RWPE1 (cell line): Measurements from ENCODE around the gene PRPH.
A peak's percentile ranks its signal among the peaks of the same experiment; 100 is the strongest.

ENCODE experiments used
- CTCF ChIA-PET: fragments of 350-600 bp; sonication (Branson Sonifier 250); formaldehyde crosslinking; extraction: SDS; loops from one replicate; lab custom pipeline; 2021; lab: Yijun Ruan, JAX
- POLR2A ChIA-PET: fragments of 400-600 bp; formaldehyde crosslinking; extraction: SDS; loops from one replicate; lab custom pipeline; 2020; ENCODE audit warnings: antibody characterized with exemption; ENCODE audit not compliant: low non-redundant PET; lab: Yijun Ruan, JAX
- DNase-seq: peaks from one replicate; pipeline ENCODE4 v3.0.0; 2012; ENCODE audit warnings: low spot score
- H3K27ac ChIP-seq: fragments of 450-650 bp; 2 replicates; pipeline ENCODE4 v1.5.1; 2017
- TF ChIP-seq, protein P1 (sequence below): fragments of 450-650 bp; conservative IDR thresholded peaks from 2 replicates; pipeline ENCODE4 v1.5.1; 2017; ENCODE audit warnings: low read depth, mild to moderate bottlenecking

PRPH gene

DNA sequence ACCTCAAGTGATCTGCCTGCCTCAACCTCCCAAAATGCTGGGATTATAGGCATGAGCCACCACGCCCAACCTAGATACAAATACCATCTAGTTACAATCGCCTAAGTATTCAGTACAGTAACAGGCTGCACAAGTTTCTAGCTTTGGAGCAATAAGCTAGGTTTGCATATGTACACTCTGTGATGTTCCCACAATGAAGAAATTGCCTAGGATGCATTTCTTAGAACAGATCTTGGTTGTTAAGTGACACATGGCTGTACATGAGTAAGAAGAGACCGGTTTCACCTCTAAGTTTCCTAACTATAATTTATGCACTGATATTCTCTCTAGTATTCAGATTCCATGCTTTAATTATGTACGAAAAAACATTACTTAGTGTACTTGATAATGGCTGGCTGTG is 35.5 kb upstream of the PRPH start:
- TF ChIP-seq, protein P1, sequence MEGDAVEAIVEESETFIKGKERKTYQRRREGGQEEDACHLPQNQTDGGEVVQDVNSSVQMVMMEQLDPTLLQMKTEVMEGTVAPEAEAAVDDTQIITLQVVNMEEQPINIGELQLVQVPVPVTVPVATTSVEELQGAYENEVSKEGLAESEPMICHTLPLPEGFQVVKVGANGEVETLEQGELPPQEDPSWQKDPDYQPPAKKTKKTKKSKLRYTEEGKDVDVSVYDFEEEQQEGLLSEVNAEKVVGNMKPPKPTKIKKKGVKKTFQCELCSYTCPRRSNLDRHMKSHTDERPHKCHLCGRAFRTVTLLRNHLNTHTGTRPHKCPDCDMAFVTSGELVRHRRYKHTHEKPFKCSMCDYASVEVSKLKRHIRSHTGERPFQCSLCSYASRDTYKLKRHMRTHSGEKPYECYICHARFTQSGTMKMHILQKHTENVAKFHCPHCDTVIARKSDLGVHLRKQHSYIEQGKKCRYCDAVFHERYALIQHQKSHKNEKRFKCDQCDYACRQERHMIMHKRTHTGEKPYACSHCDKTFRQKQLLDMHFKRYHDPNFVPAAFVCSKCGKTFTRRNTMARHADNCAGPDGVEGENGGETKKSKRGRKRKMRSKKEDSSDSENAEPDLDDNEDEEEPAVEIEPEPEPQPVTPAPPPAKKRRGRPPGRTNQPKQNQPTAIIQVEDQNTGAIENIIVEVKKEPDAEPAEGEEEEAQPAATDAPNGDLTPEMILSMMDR: no peak
- CTCF ChIA-PET: no interaction called here
- no peak overlapping the region for H3K27ac ChIP-seq
- POLR2A ChIA-PET: no interaction called here
- DNase-seq: no peak

DNA sequence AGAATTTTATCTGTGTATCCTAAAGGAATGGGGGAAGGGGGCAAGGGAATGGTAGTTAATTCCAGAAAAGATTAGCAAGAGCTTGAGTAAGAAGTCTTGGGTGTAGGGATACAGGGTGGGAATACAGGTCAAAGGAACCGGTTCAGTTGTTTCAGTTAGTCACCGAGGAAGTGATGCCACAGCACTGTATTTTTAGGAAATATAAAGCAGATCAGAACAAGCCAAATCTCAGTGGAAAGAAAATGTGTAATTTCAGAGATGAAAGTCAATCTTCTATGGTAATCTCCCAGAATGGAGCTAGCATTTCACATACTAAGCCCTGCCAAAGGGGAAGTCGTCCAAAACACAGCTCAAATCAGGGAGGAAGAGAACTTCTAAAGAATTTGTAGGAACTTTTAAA is 34.8 kb upstream of the PRPH start:
- POLR2A ChIA-PET: no interaction called here
- DNase-seq: no peak
- H3K27ac ChIP-seq: peak overlapping the region; percentile 76; the same call in 1 of the 2 replicates
- TF ChIP-seq, protein P1: no peak
- CTCF ChIA-PET: interaction anchor here (0.7 kb wide), 1 partner anchor 19 kb away, joined by 3 read pairs; no protein-coding TSS in a partner anchor

DNA sequence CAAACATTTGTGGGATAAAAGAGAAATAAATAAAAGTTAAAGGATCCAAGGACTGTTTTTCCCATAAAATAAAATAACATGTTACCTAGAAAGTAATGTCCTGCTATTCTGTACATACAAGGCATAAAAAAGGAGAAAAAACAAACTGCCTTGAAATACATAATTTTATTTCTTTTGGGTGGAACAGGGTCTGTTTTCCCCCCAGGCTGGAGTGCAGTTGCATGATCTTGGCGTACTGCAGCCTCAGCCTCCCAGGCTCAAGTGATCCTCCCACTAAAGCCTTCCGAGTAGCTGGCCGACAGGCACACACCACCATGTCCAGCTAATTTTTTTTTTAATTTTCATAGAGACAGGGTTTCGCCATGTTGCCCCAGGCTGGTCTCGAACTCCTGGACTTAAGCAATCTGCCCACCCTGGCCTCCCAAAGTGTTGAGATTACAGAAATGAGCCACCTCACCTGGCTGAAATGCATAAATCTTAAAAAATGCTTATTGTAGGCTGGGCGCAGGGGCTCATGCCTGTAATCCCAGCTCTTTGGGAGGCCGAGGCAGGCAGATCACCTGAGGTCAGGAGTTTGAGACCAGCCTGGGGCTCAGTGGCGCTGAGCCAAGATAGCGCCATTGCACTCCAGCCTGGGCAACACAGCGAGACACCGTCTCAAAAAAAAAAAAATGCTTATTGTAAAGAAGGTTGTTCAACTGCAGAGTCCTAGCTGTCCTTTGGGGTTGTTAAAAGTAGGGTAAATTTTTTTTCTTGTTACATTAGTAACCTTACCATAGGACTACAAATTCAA is 34.2 kb upstream of the PRPH start:
- ChIA-PET POLR2A (interaction anchor here (1.2 kb wide), 1 partner anchor 17 kb away, joined by 3 read pairs; no protein-coding TSS in a partner anchor), CTCF (interaction anchor here (0.7 to 0.8 kb wide), 2 partner anchors 16 to 20 kb away, joined by 3 to 4 read pairs; no protein-coding TSS in a partner anchor)
- DNase-seq: no peak
- TF ChIP-seq, protein P1: no peak
- peak overlapping the region; percentile 76 for H3K27ac ChIP-seq

DNA sequence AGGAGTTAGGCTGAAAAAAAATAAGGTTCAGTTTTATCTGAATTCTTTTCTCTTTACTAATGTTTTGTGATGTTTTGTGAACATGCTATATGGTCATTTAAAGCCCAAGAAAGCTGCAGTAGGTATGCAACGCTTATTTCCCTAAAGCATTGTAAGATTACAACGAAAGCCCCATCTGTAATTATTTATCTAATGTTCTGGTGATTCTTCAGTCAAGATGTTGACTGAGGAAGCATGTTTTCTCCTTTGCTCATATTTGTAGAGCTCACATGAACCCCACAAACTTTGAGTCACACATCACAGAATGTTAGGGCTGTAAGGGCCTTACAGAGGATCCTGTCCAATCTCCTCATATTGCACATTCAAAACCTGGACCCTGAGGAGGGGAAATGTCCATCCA is 33.2 kb upstream of the PRPH start:
- ChIA-PET POLR2A (interaction anchor here (1.2 kb wide), 1 partner anchor 18 kb away, joined by 3 read pairs; no protein-coding TSS in a partner anchor), CTCF (no interaction called here)

DNA sequence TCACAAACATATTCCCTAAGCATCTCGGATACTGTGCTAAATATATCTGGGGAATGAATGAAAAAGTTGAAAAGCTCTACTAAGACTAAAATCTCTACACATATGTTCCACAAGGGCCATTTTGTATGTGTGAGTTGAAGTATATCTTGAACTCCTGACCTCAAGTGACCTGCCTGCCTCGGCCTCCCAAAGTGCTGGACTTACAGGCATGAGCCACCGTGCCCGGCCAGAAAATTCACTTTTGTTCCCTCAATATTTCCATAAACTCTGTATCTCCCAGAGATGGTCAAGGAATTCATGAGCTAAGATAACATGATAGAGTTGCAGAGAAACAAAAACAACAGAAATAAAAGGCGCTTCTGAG is 31.6 kb upstream of the PRPH start:
- H3K27ac ChIP-seq: peak overlapping the region; percentile 99
- ChIA-PET CTCF (interaction anchor here (1.1 kb wide), 1 partner anchor 95 kb away, joined by 4 read pairs; no protein-coding TSS in a partner anchor), POLR2A (interaction anchor here (0.6 kb wide), 2 partner anchors 360 to 452 kb away, joined by 3 to 4 read pairs; partner anchors contain the start of gene PRPF40B)
- TF ChIP-seq, protein P1: no peak
- DNase-seq: no peak

More for the DNA sequence above, 33.2 kb upstream of the PRPH start:
- no peak for DNase-seq
- TF ChIP-seq, protein P1: no peak
- H3K27ac ChIP-seq: no peak overlapping the region; the same call in 1 of the 2 replicates

DNA sequence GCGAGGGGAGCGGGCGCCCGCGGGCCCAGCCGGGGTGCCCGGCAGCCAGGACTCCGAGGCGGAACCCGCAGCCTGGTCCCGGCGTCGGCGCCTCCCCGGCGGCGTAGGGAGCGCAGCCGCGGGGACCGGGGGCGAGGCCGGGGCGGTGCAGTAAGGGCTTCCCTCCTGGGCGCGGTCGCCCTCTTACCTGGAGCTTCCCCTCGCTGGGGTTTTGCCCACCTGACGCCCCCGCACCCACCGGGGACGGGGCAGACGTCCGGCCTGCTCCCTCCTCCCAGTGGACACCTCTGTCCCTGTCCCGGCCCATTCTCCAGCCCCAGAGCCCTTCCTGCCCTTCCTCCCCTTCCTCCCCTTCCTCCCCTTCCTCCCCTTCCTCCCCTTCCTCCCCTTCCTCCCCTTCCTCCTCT is 30.5 kb upstream of the PRPH start:
- peak; percentile 45 for DNase-seq
- peak overlapping the region; percentile 99 for H3K27ac ChIP-seq
- POLR2A ChIA-PET: interaction anchor here (0.6 kb wide), 2 partner anchors 11 to 133 kb away, joined by 3 to 4 read pairs; no protein-coding TSS in a partner anchor
- CTCF ChIA-PET: interaction anchor here (0.7 to 1.1 kb wide), 2 partner anchors 94 to 162 kb away, joined by 3 to 4 read pairs; no protein-coding TSS in a partner anchor
- TF ChIP-seq, protein P1: no peak
